ENCODE results near the gene RNF168. TPM values are rescaled to one million over a fixed set of nuclear protein-coding genes. Genes with fewer than 3 reads are reported as not detected.

The RNF168 gene
- total RNA-seq, 1 experiment from 2014 or later, result 65.5 TPM

GRCh38 chr3:196502775-196503195 is 783 bp downstream of the RNF168 start:
- Histone ChIP-seq H3K23ac (ENCODE audit: insufficient read length, low read depth, low read length) (no peak overlapping the region), H3K4ac (ENCODE audit: low read depth, low read length) (no peak overlapping the region), H3K27ac (ENCODE audit: insufficient read length, low read depth, low read length) (peak overlapping the region; percentile 42), H2BK12ac (ENCODE audit: insufficient read length, low read depth, low read length) (no peak overlapping the region), H3K79me1 (ENCODE audit: insufficient read depth, low read depth, low read length, poor library complexity, severe bottlenecking) (no peaks in the 10 kb centered on the region), H3K27me3 (ENCODE audit: insufficient read depth, low read length) (no peaks in the 10 kb centered on the region), H2AFZ (ENCODE audit: low read length) (no peak overlapping the region), H3K4me2 (ENCODE audit: insufficient read depth, insufficient read length, low read length) (peak overlapping the region; percentile 90), H2AK5ac (ENCODE audit: insufficient read length, low read length) (no peak overlapping the region), H3K18ac (ENCODE audit: insufficient read length, low read depth, low read length) (no peak overlapping the region), H3K56ac (ENCODE audit: insufficient read length, low read depth, low read length) (no peak overlapping the region), H3K23me2 (ENCODE audit: insufficient read length, low read depth, low read length, poor library complexity, severe bottlenecking) (peaks cover 9% of the 10 kb centered on the region), H3K14ac (ENCODE audit: insufficient read depth, low read length) (peak overlapping the region; percentile 82; the same call in 1 of the 2 replicates), H3T11ph (ENCODE audit: low read length) (no peak overlapping the region), H4K20me1 (ENCODE audit: control insufficient read depth, insufficient read depth, insufficient read length) (no peaks in the 10 kb centered on the region), H3K9ac (ENCODE audit: extremely low read depth, insufficient read length, low read length) (peak overlapping the region; percentile 97), H3K79me2 (ENCODE audit: insufficient read depth, low read length) (peaks cover 41% of the 10 kb centered on the region), H4K5ac (ENCODE audit: insufficient read length, low read depth, low read length) (no peak overlapping the region), H2BK5ac (ENCODE audit: insufficient read length, low read length) (no peak overlapping the region), H3K4me1 (ENCODE audit: insufficient read depth, low read length) (no peaks in the 10 kb centered on the region), H4K91ac (ENCODE audit: insufficient read length, low read depth, low read length) (no peak overlapping the region), H2BK15ac (ENCODE audit: low read depth, low read length) (no peak overlapping the region), H3K9me3 (ENCODE audit: control insufficient read depth, low read depth, low read length) (peaks cover 8% of the 10 kb centered on the region), H2BK20ac (ENCODE audit: low read depth, low read length, poor library complexity, severe bottlenecking) (no peak overlapping the region), H4K8ac (replicated peaks; ENCODE audit: insufficient read length, low read depth, low read length) (no peak overlapping the region), H2BK120ac (ENCODE audit: low read depth, low read length, poor library complexity, severe bottlenecking) (no peak overlapping the region)
- Mint-ChIP-seq H3K36me3 (ENCODE audit: insufficient read depth in 1 of 3, low read depth in 3 of 3) (peaks cover 26 to 32% (median 31%) of the 10 kb centered on the region in 3 experiments), H3K27ac (peak overlapping the region; percentile 79 to 98 (median 93)), H3K4me3 (peak overlapping the region; percentile 98 to 100), H3K4me1 (peaks cover 23 to 31% of the 10 kb centered on the region in 2 experiments), H3K27me3 (ENCODE audit: low read depth) (no peaks in the 10 kb centered on the region), H3K9me3 (peaks cover 7 to 10% of the 10 kb centered on the region in 2 experiments)
- no peak for DNase-seq
- TF ChIP-seq, protein P1, sequence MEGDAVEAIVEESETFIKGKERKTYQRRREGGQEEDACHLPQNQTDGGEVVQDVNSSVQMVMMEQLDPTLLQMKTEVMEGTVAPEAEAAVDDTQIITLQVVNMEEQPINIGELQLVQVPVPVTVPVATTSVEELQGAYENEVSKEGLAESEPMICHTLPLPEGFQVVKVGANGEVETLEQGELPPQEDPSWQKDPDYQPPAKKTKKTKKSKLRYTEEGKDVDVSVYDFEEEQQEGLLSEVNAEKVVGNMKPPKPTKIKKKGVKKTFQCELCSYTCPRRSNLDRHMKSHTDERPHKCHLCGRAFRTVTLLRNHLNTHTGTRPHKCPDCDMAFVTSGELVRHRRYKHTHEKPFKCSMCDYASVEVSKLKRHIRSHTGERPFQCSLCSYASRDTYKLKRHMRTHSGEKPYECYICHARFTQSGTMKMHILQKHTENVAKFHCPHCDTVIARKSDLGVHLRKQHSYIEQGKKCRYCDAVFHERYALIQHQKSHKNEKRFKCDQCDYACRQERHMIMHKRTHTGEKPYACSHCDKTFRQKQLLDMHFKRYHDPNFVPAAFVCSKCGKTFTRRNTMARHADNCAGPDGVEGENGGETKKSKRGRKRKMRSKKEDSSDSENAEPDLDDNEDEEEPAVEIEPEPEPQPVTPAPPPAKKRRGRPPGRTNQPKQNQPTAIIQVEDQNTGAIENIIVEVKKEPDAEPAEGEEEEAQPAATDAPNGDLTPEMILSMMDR (conservative IDR thresholded peaks at IDR 0.05), result no peak
- no CpG with 5 or more reads among the region's 27 CpGs for WGBS (ENCODE audit: extremely low coverage, insufficient read length, low lambda C conversion rate)

All from H9 (cell line).